ENCODE data around the gene MGAT3. TPM values are rescaled to one million over a fixed set of nuclear protein-coding genes. Genes with fewer than 3 reads are reported as not detected.

The MGAT3 gene
- total RNA-seq, 1 donor from 2014 or later: 43.6 TPM

DNA sequence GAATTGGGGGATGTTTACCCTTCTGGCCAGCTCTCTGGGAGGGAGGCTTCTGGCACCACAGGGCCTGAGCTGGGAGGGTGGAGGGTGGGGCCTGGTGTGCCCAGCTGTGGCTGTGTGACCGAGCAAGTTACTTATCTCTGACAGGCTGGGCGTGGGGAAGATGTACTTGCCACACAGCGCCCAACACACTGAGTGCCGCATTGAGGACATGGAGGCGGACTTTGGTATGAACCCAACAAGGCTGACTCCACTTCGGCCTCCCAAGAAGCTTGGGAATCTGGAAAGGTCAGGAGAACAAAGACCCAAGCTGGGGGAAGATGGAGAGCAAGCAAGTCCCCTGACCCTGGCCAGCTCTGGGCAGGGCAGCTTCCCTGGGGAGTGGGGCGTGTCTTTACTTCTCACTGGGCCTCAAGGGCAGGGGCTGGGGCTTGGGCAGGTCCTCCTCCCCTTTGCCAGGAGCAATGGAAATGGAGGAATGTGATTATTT lies 2.4 kb upstream of the MGAT3 start:
- peaks cover 44% of the 10 kb centered on the region for H3K4me1 Mint-ChIP-seq
- peak overlapping the region; percentile 52 for H3K27ac Mint-ChIP-seq
- H3K9me3 Mint-ChIP-seq: no peaks in the 10 kb centered on the region
- no peak for TF ChIP-seq CTCF (IDR thresholded peaks at IDR 0.05; ENCODE audit: unreplicated experiment)
- H3K27me3 Mint-ChIP-seq (ENCODE audit: low read depth): no peaks in the 10 kb centered on the region
- H3K4me3 Mint-ChIP-seq: peak overlapping the region; percentile 34
- no peaks in the 10 kb centered on the region for H3K36me3 Mint-ChIP-seq
- DNase-seq (ENCODE audit: low spot score in 2 of 2, unreplicated experiment in 2 of 2): no peak

DNA sequence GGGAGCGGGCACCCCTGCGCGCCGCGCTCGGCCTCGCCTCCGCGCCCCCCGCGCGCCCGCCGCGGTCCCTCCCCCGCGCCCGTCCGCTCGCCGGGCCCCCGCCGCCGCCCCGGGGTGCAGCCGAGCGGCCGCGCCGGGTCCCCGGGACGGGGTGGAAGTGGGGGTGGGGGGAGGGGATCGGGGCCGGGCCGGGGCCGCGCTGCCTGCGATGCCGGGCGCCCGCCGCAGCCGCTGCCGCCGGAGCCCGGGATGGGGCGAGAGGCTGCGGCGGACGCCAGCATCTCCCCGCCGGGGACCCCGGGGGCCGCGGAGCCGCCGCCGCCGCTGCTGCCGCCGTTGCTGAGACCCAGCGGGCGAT lies 365 bp downstream of the MGAT3 start:
- no peak for TF ChIP-seq CTCF (IDR thresholded peaks at IDR 0.05; ENCODE audit: unreplicated experiment)
- no peaks in the 10 kb centered on the region for H3K27me3 Mint-ChIP-seq (ENCODE audit: low read depth)
- no peaks in the 10 kb centered on the region for H3K36me3 Mint-ChIP-seq
- DNase-seq (ENCODE audit: low spot score in 2 of 2, unreplicated experiment in 2 of 2): no peak
- no peak overlapping the region for H3K27ac Mint-ChIP-seq
- no peak overlapping the region for H3K4me3 Mint-ChIP-seq
- H3K9me3 Mint-ChIP-seq: no peaks in the 10 kb centered on the region
- H3K4me1 Mint-ChIP-seq: peaks cover 40% of the 10 kb centered on the region

DNA sequence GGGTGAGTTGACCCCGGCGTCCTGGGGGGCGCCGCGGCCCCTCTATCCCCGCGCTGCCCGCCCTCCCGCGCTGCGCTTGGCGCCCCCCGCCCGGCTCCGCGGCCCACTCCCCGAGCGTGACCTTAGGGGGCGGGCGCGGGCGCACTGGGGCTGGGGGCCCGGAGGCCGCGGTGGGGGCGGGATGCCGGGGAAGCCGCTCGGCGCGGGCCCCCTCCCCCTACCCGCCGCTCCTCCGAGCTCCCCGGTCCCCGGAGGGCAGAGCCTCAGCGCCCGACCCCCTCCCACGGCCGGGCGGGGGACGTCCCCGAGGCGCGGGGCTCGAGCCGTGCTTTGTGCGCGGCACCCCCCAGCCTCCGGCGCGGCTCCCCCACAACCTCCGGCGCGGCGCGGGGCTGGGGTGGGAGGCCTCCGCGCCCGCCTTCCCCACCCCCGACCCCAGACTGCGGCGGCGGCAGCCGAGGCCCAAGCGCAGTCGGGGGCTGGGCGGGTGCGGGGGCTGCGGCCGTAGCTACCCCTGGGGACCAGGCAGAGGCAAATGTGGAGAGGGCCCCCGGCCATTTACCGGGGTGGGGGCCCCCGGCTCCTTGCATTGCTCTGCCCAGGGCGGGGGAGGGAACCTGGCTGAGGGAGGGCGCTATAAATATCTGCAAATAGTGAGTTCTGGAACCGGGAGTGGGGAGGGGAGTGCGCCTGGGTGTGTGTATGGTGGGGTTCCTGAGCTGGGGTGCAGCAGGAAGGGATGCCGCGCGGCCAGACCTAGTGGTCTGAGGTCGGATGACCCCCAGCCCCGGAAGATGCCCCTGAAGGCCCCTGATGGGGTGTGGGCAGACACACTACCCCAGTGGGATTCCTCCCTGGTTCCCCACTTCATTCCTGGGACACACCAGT lies 988 bp downstream of the MGAT3 start:
- peak overlapping the region; percentile 59 for H3K27ac Mint-ChIP-seq
- no peak for DNase-seq (ENCODE audit: low spot score in 2 of 2, unreplicated experiment in 2 of 2)
- peaks cover 40% of the 10 kb centered on the region for H3K4me1 Mint-ChIP-seq
- H3K27me3 Mint-ChIP-seq (ENCODE audit: low read depth): no peaks in the 10 kb centered on the region
- no peaks in the 10 kb centered on the region for H3K9me3 Mint-ChIP-seq
- H3K36me3 Mint-ChIP-seq: no peaks in the 10 kb centered on the region
- H3K4me3 Mint-ChIP-seq: peak overlapping the region; percentile 89
- TF ChIP-seq CTCF (IDR thresholded peaks at IDR 0.05; ENCODE audit: unreplicated experiment): no peak

DNA sequence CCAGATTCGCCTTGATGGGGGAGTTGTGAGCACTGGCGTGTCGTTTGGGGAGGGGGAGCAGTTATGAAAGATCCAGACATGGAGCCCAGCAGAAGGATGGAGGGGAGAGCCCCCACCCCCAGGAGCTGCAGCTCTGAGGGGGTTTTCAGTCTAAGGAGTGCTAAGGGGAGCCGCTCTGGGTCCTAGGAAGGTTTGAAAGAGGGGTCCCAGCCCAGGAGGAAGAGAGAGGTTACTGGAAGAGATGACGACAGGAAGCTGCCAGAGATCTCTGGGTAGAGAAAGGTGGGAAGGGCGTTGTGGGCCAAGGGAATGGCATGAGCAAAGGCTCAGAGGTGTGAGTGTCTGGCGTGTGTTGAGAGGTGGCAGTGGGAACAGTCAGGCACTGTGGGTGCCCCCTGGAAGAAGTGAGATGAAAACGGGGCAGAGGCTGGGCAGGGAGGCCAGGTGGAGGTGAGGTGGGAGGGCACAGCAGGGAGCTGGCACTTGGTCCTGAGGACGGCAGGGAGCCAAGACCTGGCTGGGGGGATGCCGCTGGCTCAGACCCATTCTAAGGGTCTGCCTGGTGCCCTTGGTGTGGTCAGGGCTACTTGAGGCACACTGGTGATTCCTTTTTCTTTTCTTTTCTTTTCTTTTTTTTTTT lies 1.8 kb downstream of the MGAT3 start:
- Mint-ChIP-seq H3K4me1 (peaks cover 45% of the 10 kb centered on the region), H3K9me3 (no peaks in the 10 kb centered on the region), H3K4me3 (peak overlapping the region; percentile 89), H3K36me3 (no peaks in the 10 kb centered on the region), H3K27ac (peak overlapping the region; percentile 59), H3K27me3 (ENCODE audit: low read depth) (no peaks in the 10 kb centered on the region)
- peak in 1 of 2 experiments; percentile 8 for DNase-seq (ENCODE audit: low spot score in 2 of 2, unreplicated experiment in 2 of 2)
- no peak for TF ChIP-seq CTCF (IDR thresholded peaks at IDR 0.05; ENCODE audit: unreplicated experiment)

GRCh38 chr22:39459681-39460080 lies 2.9 kb downstream of the MGAT3 start:
- no peaks in the 10 kb centered on the region for H3K36me3 Mint-ChIP-seq

More at GRCh38 chr22:39459681-39460080, 2.9 kb downstream of the MGAT3 start:
- H3K27me3 Mint-ChIP-seq (ENCODE audit: low read depth): no peaks in the 10 kb centered on the region
- H3K4me1 Mint-ChIP-seq: peaks cover 40% of the 10 kb centered on the region
- no peak for DNase-seq (ENCODE audit: low spot score in 2 of 2, unreplicated experiment in 2 of 2)
- H3K4me3 Mint-ChIP-seq: peak overlapping the region; percentile 44
- peak overlapping the region; percentile 56 for H3K27ac Mint-ChIP-seq
- no peaks in the 10 kb centered on the region for H3K9me3 Mint-ChIP-seq
- no peak for TF ChIP-seq CTCF (IDR thresholded peaks at IDR 0.05; ENCODE audit: unreplicated experiment)
